GM19099 (cell line): ENCODE results near the gene SLC26A9.

Experiments
- POLR2A ChIP-seq: IDR thresholded peaks from 3 replicates; pipeline ENCODE4 v1.6.1; 2011; ENCODE audit warnings: low read depth; ENCODE audit not compliant: insufficient read length; ENCODE audit errors: extremely low read depth

The SLC26A9 gene

DNA sequence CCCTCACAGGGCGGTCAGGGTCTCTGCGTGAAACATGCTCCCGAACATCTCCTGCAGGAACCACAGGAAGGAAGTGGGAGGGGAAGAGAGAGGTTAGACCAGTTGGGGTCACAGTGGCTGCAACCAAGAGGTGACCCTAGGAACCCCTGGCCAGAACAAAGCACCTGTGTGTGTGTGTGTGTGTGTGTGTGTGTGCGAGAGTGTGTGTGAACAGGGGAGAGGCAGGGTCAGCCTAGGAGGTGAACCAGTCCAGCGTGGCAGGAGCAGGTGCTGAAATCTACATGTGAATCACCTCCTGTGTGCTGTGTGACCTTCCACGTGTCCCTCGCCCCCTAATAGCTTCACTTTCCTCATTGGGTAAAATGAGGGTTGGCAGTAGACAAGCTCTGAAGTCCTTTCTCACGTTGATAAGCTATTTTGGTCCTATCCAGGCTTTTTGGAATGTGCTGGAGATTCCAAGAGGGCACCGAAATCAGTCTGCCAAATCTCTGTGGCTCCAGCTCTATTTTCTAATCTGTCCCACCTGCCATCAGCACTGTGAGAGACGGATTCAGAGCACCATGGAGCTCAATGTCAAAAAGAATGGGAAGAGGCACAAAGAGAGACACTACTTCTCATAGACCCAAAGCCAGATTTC is 27.8 kb downstream of the SLC26A9 start:
- TF ChIP-seq POLR2A, result no peak

DNA sequence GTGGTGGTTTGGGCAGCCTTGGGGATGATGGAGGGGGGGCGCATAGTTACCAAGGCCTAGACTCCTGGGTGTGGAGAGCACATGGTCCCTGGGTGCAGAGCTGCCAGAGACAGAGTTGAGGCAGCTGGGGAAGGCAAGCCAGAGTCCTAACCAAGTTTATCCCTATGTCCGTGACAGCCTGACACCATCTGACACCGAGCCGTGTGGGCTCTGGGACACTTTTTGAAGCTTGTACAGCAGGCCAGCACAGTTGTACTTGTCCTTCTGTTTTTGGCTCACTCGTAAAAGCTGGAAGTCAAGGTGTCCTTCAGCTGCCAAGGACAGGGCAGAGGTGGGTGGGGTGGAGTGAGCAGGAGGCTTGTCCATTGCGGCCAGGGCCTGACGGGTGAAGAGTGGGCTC is 28.5 kb downstream of the SLC26A9 start:
- TF ChIP-seq POLR2A, result no peak

DNA sequence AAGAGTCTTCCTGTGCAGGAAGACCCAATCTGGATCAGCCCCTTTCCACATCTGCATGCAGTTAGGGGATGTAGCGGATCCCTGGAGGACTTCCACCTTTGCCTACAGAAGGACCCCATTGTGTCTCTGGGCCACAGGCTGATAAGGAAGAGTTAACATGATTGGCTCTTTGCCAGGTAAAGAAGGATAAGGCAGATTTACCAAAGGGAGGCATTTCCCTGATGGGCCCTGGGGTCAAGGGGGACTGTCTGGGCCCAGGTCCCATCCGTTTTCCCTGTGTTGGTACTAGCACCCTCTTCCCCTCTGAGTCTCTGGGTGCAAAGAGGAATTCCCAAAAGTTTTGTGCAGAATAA is 29.1 kb downstream of the SLC26A9 start:
- no peak for TF ChIP-seq POLR2A

DNA sequence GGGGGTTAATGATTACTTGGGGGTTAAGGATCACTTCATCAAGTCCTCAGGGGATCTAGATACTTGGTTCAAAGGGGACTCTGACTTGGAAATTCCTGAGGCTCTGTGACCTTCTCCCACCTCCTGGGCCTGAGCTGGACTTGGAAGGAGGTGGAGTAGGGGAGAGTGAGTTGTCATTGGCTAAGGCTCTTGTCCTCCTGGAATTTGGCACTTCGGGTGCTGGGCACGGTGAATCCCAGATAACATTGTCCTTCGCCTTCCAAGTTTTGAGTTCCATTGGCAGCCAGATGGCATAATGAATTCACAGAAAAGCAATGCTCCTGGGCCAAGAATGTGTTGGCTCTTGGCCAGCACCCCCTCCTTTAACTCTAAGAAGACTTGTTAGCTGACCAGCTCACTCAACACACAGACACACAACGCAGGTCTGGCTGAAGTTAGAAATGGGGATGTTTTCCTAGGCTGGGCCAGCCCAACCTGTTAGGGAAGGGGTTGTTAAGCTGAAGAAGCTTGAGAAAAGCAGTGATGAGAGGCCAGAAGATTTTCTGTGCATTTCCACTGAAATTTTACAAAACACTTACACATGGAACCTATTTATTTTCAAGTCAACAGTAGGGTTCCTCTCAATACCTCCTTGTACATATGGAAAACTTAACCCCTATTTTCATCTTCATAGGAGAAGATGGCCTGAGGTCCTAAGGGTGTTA is 29.7 kb downstream of the SLC26A9 start:
- TF ChIP-seq POLR2A, result no peak

DNA sequence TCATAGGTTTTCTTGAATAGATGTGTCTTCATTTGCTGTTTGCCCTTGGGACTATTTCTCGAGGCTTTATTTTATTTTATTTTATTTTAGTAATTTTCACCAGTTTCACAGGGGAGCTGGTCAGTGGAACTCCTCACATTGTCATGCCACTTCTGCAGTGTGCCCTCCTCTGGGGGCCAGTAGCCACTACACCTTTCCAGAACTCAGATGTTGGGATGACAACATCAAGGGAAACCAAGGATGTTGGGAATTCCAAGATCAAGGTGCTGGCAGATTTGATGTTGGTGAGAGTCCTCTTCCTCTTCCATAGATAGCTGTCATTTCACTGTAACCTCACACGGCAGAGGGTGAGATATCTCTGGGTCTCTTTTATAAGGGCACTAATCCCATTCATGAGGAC is 35.5 kb downstream of the SLC26A9 start:
- TF ChIP-seq POLR2A, result no peak

DNA sequence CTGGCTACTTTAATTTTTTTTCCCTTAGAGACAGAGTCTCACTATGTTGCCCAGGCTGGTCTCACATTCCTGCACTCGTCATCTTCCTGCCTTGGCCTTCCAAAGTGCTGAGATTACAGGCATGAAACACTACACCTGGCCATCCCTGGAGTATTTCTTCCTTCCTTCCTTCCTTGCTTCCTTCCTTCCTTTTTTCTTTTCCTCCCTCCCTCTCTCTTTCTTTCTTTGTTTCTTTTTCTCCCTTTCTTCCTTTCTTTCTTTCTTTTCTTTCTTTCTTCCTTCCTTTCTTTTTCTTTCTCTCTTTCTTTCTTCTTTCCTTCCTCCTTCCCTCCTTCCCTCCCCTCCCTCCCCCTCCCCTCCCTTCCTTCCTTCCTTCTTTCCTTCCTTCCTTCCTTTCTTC is 46.9 kb downstream of the SLC26A9 start:
- TF ChIP-seq POLR2A, result no peak

DNA sequence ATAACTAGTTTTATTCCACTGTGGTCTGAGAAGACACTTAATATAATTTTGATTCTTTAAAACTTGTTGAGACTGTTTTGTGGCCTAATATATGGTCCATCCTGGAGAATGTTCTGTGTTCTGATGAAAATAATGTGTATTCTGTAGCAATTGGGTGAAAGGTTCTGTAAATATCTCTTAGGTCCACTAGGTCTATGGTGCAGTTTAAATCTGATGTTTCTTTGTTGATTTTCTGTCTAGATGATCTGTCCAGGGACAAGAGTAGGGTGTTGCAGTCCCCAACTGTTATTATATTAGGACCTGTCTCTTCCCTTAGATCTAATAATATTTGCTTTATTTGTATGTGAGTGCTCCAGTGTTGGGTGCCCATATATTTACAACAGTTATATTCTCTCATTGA is 59.5 kb downstream of the SLC26A9 start:
- TF ChIP-seq POLR2A, result no peak

DNA sequence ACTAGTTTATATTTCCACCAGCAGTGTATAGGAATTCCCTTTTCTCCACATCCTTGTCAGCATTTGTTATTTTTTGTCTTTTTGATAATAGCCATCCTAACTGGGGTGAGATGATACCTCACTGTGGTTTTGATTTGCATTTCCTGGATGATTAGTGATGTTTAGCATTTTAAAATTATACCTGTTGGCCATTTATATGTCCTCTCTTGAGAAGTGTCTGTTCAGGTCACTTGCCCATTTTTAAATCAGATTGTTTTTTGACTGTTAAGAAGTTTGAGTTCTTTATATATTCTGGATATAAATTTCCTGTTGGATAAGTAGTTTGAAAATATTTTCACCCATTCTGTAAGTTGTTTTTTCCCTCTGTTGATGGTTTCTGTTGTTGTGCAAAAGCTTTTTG is 62.3 kb downstream of the SLC26A9 start:
- no peak for TF ChIP-seq POLR2A

DNA sequence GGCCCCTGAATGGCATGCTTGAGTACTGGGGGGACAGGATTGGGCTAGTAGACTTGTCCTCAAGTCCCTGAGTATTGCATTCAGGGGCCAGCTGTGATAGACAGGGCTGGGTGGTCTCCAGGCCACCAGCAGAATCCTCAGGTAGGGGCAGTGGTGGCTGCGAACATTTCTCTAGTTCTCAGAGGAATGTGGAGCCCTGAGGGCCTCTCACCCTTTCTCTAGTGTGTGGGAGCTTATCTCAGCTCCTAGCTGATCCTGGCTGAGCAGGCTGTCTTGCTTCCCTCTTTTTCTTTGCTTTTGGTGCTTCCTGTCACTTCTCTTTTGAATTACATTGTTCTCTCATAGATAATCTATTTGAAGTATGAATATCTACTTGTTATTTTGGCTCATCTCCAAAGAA is 63.3 kb downstream of the SLC26A9 start:
- no peak for TF ChIP-seq POLR2A

DNA sequence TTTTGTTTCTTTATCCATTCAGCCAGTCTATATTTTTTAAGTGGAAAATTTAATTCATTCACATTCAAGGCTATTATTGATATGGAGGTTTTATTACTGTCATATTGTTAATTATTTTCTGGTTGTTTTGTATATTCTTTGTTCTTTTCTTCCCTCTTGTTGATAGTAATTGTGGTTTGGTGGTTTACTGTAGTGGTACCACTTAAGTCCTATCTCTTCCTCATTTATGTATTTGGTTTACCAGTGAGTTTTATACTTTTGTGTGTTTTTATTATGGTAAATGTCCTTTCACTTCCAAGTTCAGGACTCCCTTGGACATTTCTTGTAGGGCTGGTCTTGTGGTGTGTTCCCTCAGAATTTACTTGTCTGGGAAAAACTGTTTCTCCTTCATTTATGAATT is 65.2 kb downstream of the SLC26A9 start:
- TF ChIP-seq POLR2A, result no peak

DNA sequence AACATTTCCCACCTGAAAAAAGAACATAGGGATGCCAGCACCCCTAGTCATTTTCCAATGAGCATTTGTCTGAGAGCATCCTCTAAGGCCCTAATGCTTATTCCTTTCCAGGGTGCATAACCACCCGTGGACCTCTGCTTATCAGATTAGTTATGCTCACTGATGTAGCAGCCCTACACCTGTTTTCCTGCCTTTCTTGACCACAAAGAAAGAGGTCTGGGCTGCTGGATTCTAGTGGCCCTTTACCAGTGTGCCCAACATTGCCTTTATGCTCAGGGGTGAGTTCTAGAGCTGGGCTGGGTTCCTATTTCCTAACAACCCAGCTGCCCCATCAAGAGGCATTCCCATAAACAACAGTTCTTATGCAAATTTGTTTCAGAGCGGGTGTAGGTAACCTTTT is 73.0 kb downstream of the SLC26A9 start:
- no peak for TF ChIP-seq POLR2A
